Measurements from ENCODE around the gene EFR3B. TPM values are rescaled to one million over a fixed set of nuclear protein-coding genes. Genes with fewer than 3 reads are reported as not detected.

EFR3B gene
- total and polyA plus RNA-seq, 3 experiments from 2014 or later, result 0.16 to 0.27 (median 0.20) TPM

- H3K9me3 ChIP-seq (ENCODE audit: low read length), result no peaks in the 10 kb centered on the region
- peak in 3 of 5 donors; percentile 3 to 51 (median 15) for DNase-seq
- H3K27me3 ChIP-seq (ENCODE audit: insufficient read depth, low read length, poor library complexity, severe bottlenecking), result peaks cover 31% of the 10 kb centered on the region
- Mint-ChIP-seq H3K4me3 (peak overlapping the region; percentile 66 to 85 (median 73)), H3K36me3 (no peaks in the 10 kb centered on the region), H3K9me3 (no peaks in the 10 kb centered on the region), H3K27me3 (peaks cover 32 to 37% of the 10 kb centered on the region in 2 donors), H3K27ac (peak overlapping the region in 2 of 8 donors; percentile 31 to 84), H3K4me1 (peaks cover 18 to 29% (median 20%) of the 10 kb centered on the region in 3 donors)
- ChIA-PET POLR2A (no interaction called here), CTCF (interaction anchor here (0.6 to 0.8 kb wide), 2 partner anchors 13 to 259 kb away, joined by 4 read pairs; no protein-coding TSS in a partner anchor)
- peak overlapping the region; percentile 83 for H3K4me3 ChIP-seq (ENCODE audit: low read length)
- no peaks in the 10 kb centered on the region for H3K36me3 ChIP-seq (ENCODE audit: insufficient read depth, low read length)
- H3K27ac ChIP-seq (ENCODE audit: low read depth, low read length), result no peak overlapping the region
- peaks cover 19% of the 10 kb centered on the region for H3K4me1 ChIP-seq (ENCODE audit: insufficient read depth, low read length)
Observed at GRCh38 chr2:25041307-25041927, 459 bp upstream of the EFR3B start.

GRCh38 chr2:25042321-25043240 lies 705 bp downstream of the EFR3B start:
- Mint-ChIP-seq H3K36me3 (no peaks in the 10 kb centered on the region), H3K4me1 (peaks cover 18 to 29% (median 20%) of the 10 kb centered on the region in 3 donors), H3K4me3 (peak overlapping the region; percentile 80 to 88 (median 83)), H3K27me3 (peaks cover 35 to 45% of the 10 kb centered on the region in 2 donors), H3K27ac (peak overlapping the region in 3 of 8 donors; percentile 2 to 81 (median 68)), H3K9me3 (no peaks in the 10 kb centered on the region)
- ChIA-PET CTCF (interaction anchor here (1.0 kb wide), 1 partner anchor 68 kb away, joined by 3 read pairs; no protein-coding TSS in a partner anchor), POLR2A (interaction anchor here (0.5 kb wide), 1 partner anchor 72 kb away, joined by 5 read pairs; no protein-coding TSS in a partner anchor)
- Histone ChIP-seq H3K4me1 (ENCODE audit: insufficient read depth, low read length) (peaks cover 19% of the 10 kb centered on the region), H3K36me3 (ENCODE audit: insufficient read depth, low read length) (no peaks in the 10 kb centered on the region), H3K9me3 (ENCODE audit: low read length) (no peaks in the 10 kb centered on the region), H3K27me3 (ENCODE audit: insufficient read depth, low read length, poor library complexity, severe bottlenecking) (peaks cover 31% of the 10 kb centered on the region), H3K4me3 (ENCODE audit: low read length) (peak overlapping the region; percentile 61), H3K27ac (ENCODE audit: low read depth, low read length) (no peak overlapping the region)
- peak in 3 of 5 donors; percentile 1 to 16 (median 9) for DNase-seq

GRCh38 chr2:25043241-25043867 lies 1.5 kb downstream of the EFR3B start:
- peak in 2 of 5 donors; percentile 13 to 20 for DNase-seq
- H3K4me3 ChIP-seq (ENCODE audit: low read length), result peak overlapping the region; percentile 61
- Mint-ChIP-seq H3K4me3 (peak overlapping the region; percentile 80 to 88 (median 83)), H3K9me3 (no peaks in the 10 kb centered on the region), H3K27ac (peak overlapping the region in 2 of 8 donors; percentile 68 to 81), H3K36me3 (no peaks in the 10 kb centered on the region), H3K27me3 (peaks cover 35 to 50% of the 10 kb centered on the region in 2 donors), H3K4me1 (peaks cover 18 to 29% (median 20%) of the 10 kb centered on the region in 3 donors)
- H3K36me3 ChIP-seq (ENCODE audit: insufficient read depth, low read length), result no peaks in the 10 kb centered on the region
- peaks cover 34% of the 10 kb centered on the region for H3K27me3 ChIP-seq (ENCODE audit: insufficient read depth, low read length, poor library complexity, severe bottlenecking)
- H3K9me3 ChIP-seq (ENCODE audit: low read length), result no peaks in the 10 kb centered on the region
- ChIA-PET CTCF (interaction anchor here (1.0 kb wide), 1 partner anchor 68 kb away, joined by 3 read pairs; no protein-coding TSS in a partner anchor), POLR2A (interaction anchor here (0.5 kb wide), 1 partner anchor 73 kb away, joined by 5 read pairs; no protein-coding TSS in a partner anchor)
- peaks cover 19% of the 10 kb centered on the region for H3K4me1 ChIP-seq (ENCODE audit: insufficient read depth, low read length)
- H3K27ac ChIP-seq (ENCODE audit: low read depth, low read length), result no peak overlapping the region

GRCh38 chr2:25044011-25044410 lies 2.1 kb downstream of the EFR3B start:
- no peaks in the 10 kb centered on the region for H3K9me3 ChIP-seq (ENCODE audit: low read length)
- H3K36me3 ChIP-seq (ENCODE audit: insufficient read depth, low read length), result no peaks in the 10 kb centered on the region
- CTCF ChIA-PET, result interaction anchor here (1.0 to 1.3 kb wide), 2 partner anchors 9 to 69 kb away, joined by 3 read pairs; no protein-coding TSS in a partner anchor
- no peaks in the 10 kb centered on the region for H3K36me3 Mint-ChIP-seq
- H3K27ac Mint-ChIP-seq, result no peak overlapping the region
- peaks cover 18 to 29% (median 20%) of the 10 kb centered on the region in 3 donors for H3K4me1 Mint-ChIP-seq
- peak overlapping the region in 5 of 7 donors; percentile 31 to 87 (median 41) for H3K4me3 Mint-ChIP-seq
- peaks cover 19% of the 10 kb centered on the region for H3K4me1 ChIP-seq (ENCODE audit: insufficient read depth, low read length)
- POLR2A ChIA-PET, result no interaction called here
- no peak overlapping the region for H3K27ac ChIP-seq (ENCODE audit: low read depth, low read length)
- H3K27me3 Mint-ChIP-seq, result peaks cover 39 to 55% of the 10 kb centered on the region in 2 donors
- no peak overlapping the region for H3K4me3 ChIP-seq (ENCODE audit: low read length)
- H3K27me3 ChIP-seq (ENCODE audit: insufficient read depth, low read length, poor library complexity, severe bottlenecking), result peaks cover 34% of the 10 kb centered on the region
- no peaks in the 10 kb centered on the region for H3K9me3 Mint-ChIP-seq
- DNase-seq, result no peak

GRCh38 chr2:25044990-25045389 lies 3.1 kb downstream of the EFR3B start:
- peak overlapping the region in 2 of 7 donors; percentile 12 to 71 for H3K4me3 Mint-ChIP-seq

GRCh38 chr2:25049422-25049821 lies 7.5 kb downstream of the EFR3B start:
- no peaks in the 10 kb centered on the region for H3K9me3 ChIP-seq (ENCODE audit: low read length)
- no peak for DNase-seq
- ChIA-PET POLR2A (no interaction called here), CTCF (no interaction called here)
- no peaks in the 10 kb centered on the region for H3K4me1 ChIP-seq (ENCODE audit: insufficient read depth, low read length)
- no peaks in the 10 kb centered on the region for H3K36me3 Mint-ChIP-seq
- no peak overlapping the region for H3K27ac Mint-ChIP-seq
- no peaks in the 10 kb centered on the region for H3K36me3 ChIP-seq (ENCODE audit: insufficient read depth, low read length)
- H3K4me1 Mint-ChIP-seq, result peaks cover 0 to 4% (median 0%) of the 10 kb centered on the region in 3 donors
- H3K27ac ChIP-seq (ENCODE audit: low read depth, low read length), result no peak overlapping the region
- H3K27me3 Mint-ChIP-seq, result peaks cover 37 to 62% of the 10 kb centered on the region in 2 donors
- no peak overlapping the region for H3K4me3 Mint-ChIP-seq
- no peaks in the 10 kb centered on the region for H3K9me3 Mint-ChIP-seq
- peaks cover 16% of the 10 kb centered on the region for H3K27me3 ChIP-seq (ENCODE audit: insufficient read depth, low read length, poor library complexity, severe bottlenecking)
- H3K4me3 ChIP-seq (ENCODE audit: low read length), result no peak overlapping the region

More at GRCh38 chr2:25044990-25045389, 3.1 kb downstream of the EFR3B start:
- Mint-ChIP-seq H3K4me1 (peaks cover 18 to 29% (median 20%) of the 10 kb centered on the region in 3 donors), H3K27me3 (peaks cover 46 to 61% of the 10 kb centered on the region in 2 donors), H3K9me3 (no peaks in the 10 kb centered on the region), H3K27ac (peak overlapping the region in 1 of 8 donors; percentile 57), H3K36me3 (no peaks in the 10 kb centered on the region)
- Histone ChIP-seq H3K9me3 (ENCODE audit: low read length) (no peaks in the 10 kb centered on the region), H3K36me3 (ENCODE audit: insufficient read depth, low read length) (no peaks in the 10 kb centered on the region), H3K4me3 (ENCODE audit: low read length) (no peak overlapping the region), H3K27me3 (ENCODE audit: insufficient read depth, low read length, poor library complexity, severe bottlenecking) (peaks cover 34% of the 10 kb centered on the region), H3K4me1 (ENCODE audit: insufficient read depth, low read length) (peaks cover 19% of the 10 kb centered on the region), H3K27ac (ENCODE audit: low read depth, low read length) (no peak overlapping the region)
- POLR2A ChIA-PET, result no interaction called here
- DNase-seq, result no peak
- CTCF ChIA-PET, result interaction anchor here (1.3 kb wide), 1 partner anchor 8 kb away, joined by 3 read pairs; no protein-coding TSS in a partner anchor

- ChIA-PET CTCF (no interaction called here), POLR2A (no interaction called here)
- peaks cover 9% of the 10 kb centered on the region for H3K27me3 ChIP-seq (ENCODE audit: insufficient read depth, low read length, poor library complexity, severe bottlenecking)
- H3K4me3 Mint-ChIP-seq, result no peak overlapping the region
- DNase-seq, result no peak
- peaks cover 30 to 56% of the 10 kb centered on the region in 2 donors for H3K27me3 Mint-ChIP-seq
- no peaks in the 10 kb centered on the region for H3K36me3 Mint-ChIP-seq
- no peak overlapping the region for H3K4me3 ChIP-seq (ENCODE audit: low read length)
- H3K4me1 Mint-ChIP-seq, result peaks cover 0 to under 1% (median 0%) of the 10 kb centered on the region in 3 donors
- H3K36me3 ChIP-seq (ENCODE audit: insufficient read depth, low read length), result no peaks in the 10 kb centered on the region
- H3K27ac Mint-ChIP-seq, result no peak overlapping the region
- no peaks in the 10 kb centered on the region for H3K9me3 ChIP-seq (ENCODE audit: low read length)
- H3K9me3 Mint-ChIP-seq, result no peaks in the 10 kb centered on the region
- no peaks in the 10 kb centered on the region for H3K4me1 ChIP-seq (ENCODE audit: insufficient read depth, low read length)
- no peak overlapping the region for H3K27ac ChIP-seq (ENCODE audit: low read depth, low read length)
Observed at GRCh38 chr2:25050128-25050527, 8.3 kb downstream of the EFR3B start.
